Activated gamma-delta T cell treated with Interleukin-2 at 50 U/mL for 16 hours (primary cell): ENCODE measurements around the gene SCUBE2.
A peak's percentile ranks its signal among the peaks of the same experiment; 100 is the strongest.

Source experiments
- DNase-seq: peaks from one replicate; pipeline ENCODE4 v3.0.0-alpha.2; 2020

The SCUBE2 gene

DNA sequence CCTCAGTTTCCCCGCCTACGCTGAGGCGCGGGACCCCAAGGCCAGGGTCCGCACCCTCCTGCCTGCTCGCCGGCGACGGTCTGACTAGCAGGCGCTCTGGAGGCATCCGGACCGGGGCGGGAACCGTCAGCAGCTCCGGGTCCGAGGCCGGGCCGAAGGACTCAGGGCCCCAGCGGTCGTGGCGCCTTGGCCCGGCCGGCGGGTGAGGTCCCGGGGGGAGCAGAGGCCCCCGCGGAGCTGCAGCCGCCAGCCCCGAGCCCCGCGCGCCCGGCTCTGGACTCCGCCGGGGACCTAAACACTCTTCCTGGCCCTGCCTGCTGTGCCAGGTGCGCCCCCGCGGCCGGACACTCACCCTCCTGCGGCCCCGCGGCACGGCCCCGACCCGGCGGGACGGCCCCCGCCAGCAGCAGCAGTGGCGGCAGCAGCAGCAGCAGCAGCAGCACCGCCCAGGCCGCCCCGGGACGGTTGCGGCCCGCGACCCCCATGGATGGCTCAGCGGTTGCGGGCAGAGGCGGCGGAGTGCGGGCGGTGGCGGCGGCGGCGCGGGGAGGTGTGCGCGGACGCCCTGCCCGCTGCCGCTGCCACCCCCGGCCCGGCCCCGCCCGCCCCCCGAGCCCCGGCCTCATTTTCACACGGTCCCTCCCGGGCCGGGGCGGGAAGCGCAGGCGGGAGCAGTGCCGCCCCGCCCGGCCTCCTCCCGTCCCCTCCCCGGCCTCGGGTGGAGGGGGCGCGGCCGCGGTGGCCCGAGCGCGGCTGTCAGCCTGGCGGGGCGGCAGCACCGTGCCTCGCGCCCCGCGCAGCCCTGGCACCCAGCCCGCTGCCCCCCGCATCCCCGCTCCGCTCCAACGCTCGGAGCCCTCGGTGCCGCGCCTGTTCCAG lies at the start of gene SCUBE2:
TSS of gene SCUBE2 (minus strand) at position 556 of the 879 bp plus-strand sequence. CDS start at position 485, 71 bp downstream.
- no peak for DNase-seq

DNA sequence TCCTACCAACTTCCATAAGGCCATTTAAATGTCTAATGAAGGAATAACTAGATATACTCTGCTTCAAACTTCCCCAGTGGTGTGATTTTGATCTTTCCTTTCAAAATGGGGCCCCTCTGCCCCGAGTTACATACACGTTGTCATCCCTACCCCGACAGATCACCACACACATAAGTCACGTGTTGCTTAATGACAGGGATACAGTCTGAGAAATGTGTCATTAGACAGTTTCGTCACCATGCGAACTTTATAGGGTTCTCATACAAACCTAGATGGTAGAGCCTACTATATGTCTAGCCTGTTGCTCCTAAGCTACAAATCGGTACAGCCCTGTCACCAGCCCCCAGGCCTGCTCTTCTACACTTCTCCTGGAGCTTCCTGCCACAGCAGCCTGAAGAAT lies 49.8 kb upstream of the SCUBE2 start:
- DNase-seq, result no peak

DNA sequence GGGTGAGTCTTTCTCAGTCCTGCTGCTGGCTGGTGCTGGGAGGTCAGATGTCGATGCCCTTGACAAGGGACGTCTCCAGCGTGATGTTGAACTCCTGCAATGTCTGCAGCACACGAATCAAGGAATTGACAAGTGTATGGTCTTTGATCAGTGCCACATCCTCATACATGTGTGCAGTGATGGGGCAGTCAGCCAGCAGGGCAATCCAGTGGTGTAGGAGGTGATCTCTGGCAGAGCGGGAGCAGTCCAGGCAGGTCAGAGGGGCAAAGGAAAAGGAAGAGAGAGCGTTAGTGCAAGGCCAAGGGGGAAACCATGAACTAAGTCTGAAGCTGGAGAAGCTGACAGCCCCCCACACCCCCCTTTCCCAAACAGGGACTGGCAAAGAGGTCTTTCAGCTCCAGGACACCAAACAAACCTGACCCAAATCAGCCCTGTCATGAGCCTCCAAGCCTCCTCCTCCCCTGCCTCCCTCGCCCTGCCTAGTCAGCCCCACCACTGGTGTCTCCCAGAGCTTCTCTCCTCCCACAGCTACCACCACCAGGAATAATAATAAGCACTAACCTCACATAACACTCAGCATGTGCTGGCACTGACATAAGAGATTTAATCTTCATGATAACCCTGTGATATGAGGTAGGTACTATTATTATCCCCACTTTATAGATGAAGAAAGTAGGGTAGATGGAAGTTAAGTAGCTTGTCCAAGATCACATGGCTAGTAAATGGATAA lies 48.4 kb upstream of the SCUBE2 start:
- DNase-seq, result no peak

DNA sequence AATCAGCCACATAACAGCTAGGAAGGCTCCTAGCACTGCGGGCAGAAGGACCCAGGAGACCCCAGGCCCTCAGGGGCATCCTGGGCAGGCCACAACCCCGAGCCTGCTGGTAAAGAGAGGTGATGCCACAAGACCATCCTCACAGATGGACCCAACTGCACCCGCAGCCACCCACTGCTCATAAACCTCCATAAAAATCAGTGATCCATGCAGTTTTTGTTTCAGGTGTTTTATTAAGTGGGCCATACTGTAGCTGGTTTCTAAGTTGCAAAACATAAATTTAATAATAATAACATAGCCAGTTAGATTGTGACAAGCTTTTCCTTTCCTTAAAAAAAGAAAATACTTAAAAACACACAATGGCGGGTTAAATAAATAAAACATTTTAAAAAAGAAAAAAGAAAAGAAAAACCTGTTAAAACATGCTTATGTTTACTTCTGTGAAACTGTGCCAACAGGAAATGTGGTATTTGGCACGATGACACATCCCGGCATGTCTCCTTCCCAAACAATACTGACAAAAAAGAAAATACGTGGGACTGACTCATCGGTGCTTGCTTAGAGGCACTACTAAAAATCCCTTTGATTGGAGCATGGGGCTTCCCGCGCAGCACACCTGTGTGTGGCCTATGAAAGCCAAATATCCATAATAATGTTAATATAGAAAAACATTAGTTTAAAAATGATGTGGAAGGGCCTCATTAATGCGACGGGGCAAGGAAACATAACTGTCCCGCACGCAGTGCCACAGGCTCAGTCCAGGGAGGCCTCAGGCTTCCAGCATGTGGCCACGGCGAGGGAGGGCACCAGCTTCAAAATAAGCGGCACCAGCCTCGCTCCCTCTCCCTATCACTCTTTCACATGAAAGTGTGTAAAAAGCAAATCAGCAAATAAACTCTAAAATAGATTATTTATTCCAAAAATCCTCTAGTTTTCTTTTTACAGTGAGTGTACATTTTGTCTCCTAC lies 47.5 kb upstream of the SCUBE2 start:
- DNase-seq, result no peak

DNA sequence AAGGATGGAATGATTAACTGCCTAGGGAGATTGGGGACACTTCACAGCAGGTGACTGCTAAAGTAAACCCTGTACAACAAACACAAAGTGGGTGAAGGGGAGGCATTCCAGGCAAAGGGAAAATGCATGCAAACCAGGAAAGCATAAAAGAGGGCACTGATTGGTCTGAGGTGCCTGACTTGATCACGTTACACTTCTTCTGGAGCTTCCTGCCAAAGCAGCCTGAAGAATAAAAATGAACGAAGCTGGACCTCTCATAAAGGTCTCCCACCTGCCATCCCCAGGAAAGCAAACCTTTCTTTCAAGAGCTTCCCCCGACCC lies 46.7 kb upstream of the SCUBE2 start:
- DNase-seq, result no peak

DNA sequence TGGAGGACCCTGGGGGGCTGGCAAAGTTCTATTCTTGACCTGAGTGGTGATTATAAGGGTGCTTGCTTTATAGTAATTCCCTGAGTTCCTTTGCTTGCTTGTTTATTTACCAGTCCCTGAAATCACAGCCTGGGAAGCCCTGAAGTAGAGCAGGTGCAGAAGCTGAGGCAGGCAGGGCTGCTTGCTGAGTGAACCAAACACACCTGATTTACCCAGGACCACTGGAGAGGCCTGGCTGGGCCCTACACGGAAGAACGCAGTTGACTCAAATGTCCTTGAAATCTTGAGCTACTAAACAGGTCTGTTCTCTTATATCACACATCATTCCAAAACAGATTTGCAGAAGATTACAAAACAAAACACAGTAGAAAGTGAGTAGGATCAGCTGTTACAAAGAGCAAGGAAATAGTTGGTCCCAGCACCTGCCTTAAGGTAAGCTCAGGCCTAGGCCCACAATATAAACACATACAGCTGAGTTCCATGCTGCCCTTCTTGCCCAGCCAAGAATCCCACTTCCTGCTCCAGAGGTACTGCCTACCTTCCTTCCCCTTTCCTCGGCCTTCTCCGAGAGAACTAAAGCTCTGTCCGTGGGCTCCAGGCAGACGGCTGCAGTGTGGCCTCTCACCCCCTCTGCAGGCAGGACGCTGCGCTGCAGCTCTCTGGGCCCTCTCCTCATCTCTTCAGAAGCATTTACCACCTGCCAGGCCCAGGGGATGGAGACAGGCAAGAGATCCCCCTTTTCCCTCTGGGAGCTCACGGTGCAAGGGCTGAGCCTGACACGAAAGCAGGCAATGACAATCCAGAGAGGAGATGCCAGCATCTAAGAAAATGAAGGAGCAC lies 46.1 kb upstream of the SCUBE2 start:
- DNase-seq, result peak; percentile 51

DNA sequence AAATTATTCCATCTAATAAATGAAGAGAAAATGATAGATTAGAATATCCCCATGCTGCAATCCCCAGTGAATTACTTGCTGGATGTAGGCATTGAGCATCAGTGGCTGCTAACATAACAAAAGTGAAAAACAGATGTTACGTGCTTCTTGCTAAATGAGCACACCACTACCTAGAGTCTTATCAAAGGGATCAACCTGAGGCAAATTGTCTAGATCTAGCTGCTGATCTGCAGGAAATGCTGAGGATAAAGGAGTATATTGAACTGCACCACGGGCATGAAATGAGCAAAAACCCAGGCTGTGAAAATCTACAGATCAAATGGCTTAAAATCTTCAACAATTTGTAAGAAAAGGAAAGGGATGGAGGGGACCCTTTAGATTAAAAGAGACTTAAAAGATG lies 45.3 kb upstream of the SCUBE2 start:
- DNase-seq, result no peak

DNA sequence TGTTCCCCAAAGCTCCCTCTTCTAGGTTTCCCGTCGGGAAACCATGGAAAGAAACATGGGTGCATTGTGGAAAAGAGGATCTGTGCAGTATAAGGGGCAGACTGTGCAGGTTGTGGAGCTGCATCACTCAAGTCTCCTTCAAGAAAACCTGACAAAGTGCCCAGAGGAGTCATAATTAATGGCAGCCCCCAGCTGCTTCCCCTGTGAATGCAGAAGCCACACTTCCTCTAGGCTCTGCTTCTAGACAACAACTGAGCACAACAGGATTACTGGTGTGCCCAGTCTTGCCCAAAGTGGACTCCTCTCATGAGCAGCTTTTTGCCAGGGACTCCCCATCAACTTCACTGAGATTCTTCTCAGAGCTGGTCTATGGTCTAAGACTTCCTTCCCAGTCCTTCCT lies 42.6 kb upstream of the SCUBE2 start:
- DNase-seq, result no peak

DNA sequence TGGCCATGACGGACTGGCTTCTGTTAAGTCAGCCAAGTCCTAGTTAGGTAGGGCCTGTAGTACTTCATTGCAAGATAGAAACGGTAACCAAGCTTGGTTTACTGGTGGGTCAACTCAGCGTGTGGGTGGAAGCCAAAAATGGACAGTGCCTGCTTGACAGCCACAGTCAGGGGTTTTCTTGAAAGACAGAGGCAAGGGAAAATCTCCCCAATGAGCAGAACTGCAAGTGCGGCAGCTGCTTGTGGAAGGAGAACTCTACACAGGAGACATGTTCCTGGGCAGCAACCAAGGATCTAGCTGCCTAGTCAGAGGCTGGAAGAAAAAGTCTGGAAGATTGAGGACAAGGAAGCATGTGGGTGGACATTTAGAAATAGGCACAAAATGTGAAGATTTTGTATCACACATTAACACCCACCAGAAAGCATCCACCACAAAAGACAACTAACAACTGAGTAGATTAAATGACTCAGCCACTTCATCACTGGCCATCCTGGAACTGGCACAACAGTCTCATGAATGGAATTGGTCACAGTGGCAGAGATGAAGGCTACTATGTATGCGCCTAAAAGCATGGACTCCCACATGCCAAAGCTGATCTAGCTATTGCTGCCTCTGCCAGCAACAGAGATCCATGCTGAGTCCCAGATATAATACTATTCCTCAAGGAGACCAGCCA lies 40.9 kb upstream of the SCUBE2 start:
- DNase-seq, result no peak

DNA sequence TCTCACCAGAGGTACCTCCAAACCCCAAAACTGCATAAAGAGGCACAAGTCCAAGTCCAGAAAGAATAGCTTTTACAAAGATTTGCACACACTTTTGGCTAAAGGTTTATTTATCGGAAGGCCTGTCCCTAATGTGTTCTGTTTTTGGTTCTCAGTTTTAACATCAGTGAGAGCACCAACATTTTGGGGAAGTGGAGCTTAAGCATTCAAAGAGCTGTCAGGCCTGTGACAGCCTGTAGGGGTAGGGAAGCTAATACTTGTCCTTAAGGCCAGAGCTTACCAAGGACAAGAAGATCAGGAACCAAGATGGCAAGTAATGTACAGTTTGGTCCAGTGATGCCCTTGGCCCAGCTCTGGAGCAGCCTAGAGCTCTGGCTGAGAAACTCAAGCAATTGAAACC lies 38.9 kb upstream of the SCUBE2 start:
- DNase-seq, result no peak

DNA sequence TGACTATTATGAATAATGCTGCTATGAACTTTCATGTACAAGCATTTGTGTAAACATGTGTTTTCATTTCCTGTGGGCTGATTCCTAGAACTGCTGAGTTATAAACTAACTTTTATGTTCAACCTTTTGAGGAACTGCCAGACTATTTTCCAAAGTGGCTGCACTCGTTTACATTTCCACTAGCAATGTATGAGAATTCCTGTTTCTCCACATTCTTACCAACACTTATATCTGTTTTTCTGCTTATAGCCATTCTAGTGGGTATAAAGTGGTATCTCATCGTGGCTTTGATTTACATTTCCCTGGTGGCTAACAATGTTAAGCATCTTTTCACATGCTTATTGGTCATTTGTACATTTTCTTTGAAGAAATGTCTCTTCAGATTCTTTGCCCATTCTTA lies 35.2 kb upstream of the SCUBE2 start:
- DNase-seq, result no peak

DNA sequence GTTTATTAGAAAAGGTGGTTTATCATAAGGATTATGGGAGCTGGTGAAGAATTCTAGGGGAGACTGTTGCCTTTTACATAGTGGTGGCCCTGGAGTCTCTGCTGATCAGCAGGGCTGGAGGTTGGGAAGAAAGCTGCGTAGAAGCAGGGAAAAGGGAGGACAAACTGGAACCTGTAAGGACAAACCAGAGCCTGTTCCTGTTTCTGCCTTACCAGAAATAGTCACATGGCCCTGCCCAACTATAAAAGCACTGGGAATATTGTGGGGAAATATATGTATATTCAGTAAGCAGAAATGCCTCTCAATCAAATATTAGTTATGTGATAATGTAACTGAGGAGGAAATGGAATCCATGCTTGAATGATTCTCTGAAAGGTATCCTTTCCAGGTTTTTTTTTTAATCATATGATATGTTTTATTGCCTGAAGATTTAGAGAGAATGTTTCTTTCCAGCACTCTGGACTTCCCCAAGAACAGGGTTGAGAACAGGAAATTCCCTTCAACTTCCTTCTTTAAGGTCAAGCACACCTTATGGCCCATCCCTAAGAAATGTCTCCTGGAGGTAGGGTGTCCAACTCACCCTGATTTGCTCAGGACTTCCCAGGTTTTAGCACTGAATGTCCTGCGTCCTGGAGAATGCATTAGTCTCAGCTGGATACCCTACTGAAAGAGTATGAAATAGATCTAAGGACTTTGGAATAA lies 33.9 kb upstream of the SCUBE2 start:
- no peak for DNase-seq

DNA sequence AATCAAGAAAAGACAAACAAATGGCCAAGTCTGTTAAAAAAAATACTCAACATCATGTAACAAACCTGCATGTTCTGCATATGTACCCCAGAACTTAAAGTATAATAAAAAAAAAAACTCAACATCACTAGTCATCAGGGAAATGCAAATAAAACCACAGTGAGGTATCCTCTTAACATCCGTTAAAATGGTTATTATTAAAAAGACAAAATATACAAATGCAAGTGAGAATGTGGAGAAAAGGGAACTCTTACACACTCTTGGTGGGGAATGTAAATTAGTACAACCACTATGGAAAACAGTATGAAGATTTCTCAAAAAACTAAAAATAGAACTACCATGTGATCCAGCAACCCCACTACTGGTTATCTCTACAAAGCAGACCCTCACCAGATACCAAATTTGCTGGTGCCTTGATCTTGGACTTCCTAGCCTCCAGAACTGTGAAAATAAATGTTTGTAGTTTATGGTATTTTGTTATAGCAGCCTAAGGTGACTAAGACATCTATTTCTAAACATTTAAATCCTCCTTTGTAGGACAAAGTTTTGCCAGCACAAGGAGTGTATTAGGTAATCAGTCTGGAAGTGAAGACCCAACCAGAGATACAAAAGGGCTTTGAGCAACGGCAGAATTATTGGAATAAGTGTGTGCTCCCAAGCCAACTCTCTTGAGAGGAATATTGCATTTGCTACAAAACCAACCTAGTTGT lies 32.4 kb upstream of the SCUBE2 start:
- DNase-seq, result no peak

DNA sequence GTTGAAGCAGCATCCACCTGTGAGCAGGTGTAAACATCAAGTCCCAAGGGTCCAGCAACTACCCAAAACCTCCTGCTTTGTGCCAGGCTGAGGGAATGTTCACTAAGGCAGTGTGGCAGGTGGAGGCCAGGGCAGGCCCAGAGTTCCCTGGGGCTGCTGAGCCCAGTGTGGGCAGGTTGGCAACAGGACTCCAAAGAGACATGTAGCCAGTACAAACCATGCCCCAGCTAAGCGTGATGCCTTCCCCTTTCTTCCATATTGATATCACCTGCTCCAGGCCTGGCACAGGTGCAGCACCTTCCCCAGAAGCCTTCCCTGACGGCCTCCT lies 30.0 kb upstream of the SCUBE2 start:
- no peak for DNase-seq

DNA sequence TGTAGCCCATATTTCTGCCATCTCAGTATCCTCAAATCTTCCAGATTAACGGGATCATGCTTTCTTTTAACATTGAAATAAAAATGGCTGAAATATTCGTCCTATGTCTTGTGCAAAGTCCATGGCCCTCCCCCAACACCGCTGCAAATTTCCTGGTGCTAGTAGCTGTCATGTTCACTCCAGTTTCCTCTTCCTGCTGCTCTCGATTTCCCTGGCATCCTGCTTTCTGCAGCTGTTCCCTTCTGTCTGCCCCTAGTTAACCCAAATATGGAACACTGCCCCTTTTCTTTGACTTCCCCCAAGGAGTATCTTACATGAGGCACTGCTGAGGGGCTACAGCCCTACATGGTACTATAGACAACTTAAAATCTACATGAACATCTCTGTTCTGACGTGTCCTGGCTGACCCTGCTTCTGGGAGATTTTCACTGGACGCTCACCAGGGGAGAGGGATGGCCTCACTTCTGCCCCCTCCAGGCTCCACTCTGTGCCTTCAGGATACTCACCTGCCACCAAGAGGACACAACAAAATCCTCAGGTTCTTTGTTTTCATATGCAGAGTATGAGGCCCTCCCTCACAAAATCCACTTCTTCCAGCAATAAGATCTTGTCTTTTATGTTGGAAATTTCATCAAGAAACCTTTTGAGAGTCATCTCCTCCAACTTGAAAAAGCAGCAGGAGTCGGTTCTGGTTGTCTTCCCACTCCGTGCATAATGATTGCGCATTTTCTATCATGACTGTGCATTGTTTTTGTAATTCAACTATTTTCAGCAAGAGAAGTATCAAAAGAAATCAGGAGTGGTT lies 29.5 kb upstream of the SCUBE2 start:
- DNase-seq, result no peak

DNA sequence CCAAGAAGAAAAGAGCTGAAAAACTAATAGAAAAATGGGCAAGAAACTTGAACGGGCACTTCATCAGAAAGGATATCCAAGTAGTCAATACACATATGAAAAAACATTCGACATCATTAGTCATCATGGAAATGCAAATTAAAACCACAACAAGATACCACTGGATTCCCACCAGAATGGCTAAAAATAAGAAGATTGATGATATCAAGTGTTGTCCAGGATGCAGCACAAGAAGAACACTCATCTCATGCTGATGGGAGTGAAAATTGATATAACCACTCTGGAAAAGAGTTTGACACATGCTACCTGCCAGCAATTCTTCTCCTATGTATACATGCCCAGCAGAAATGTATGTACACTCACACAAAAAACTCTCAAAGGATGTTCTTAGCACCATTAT lies 26.9 kb upstream of the SCUBE2 start:
- no peak for DNase-seq

DNA sequence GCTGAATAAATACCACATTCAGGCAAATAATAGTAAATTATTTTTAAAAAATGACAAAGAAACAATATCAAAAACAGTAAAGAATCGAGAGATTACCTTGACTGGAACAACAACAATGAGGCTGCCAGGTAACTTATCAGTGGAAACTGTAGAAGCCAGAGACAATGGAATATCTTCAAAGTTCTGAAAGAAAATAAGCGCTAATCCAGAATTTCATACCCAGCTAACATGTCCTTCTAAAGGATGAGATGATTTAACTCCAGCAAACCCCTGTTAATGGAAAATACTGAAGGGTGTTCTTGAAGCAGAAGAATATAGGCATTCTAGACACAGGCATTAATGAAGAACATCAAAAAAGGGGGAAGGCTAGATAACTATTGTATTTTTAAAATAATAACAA lies 20.7 kb upstream of the SCUBE2 start:
- no peak for DNase-seq

DNA sequence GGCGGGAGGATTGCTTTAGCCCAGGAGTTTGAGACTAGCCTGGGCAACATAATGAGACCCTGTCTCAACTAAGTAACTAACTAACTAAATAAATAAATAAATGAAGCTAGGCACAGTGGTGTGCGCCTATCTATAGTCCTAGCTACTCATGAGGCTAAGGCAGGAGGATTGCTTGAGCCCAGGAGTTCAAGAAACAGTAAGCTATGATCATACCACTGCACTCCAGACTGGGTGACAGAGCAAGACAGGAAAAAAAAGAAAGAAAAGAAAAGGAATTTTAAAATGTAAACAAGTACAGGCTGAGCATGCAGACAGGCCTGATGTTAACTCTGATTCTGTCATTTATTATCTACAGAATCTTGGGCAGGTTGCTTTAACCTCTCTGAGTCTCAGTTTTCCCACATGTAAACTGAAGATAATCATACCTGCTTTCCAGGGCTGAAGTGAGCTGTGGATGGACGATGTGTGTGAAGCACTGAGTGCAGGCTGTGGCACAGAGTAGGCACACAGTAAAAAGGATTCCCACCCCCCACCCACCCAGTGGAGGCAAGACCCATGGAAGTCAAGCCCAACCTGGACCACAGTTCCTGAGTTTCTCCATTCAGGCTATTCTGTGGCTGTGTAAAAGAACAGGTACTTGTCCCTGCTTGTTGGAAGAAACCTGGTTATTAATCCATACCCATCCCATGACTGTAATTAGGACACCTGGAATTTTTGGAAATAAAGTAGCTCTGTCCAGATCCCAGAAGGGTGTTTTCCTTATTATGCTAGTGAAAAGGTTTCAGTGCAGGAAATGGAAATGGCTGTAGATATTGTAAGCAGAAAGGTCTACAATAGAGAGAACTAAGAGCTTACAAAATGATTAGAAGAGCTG lies 18.7 kb upstream of the SCUBE2 start:
- DNase-seq, result no peak

DNA sequence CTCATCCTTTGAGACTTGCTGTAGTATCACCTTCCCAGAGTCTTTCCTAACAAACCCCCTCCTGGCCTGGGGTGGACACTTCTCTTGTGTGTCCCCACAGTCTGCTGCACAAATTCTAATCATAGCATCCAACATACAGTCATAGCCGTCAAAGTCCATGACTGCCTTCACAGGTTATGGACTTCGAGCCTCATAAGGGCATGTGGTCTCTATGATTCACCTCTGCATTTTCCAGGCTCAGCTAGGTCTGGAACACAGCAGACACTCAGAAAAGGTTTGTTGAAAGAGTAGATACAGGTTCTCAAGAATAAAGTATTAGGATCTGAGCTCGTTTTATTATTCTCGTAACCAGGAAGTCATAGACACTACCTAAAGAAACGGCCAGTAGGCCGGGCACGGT lies 13.2 kb upstream of the SCUBE2 start:
- DNase-seq, result no peak
